Adipocyte (in vitro differentiated cells): ENCODE results near the gene INO80B.
"Not testable (repeated sequence)": the region's sequence is repeated elsewhere in the genome, so short reads cannot be mapped to it uniquely, and the experiment has no call there.

Experiments used
- DNase-seq: peaks from one replicate; pipeline ENCODE4 v3.0.0-alpha.2; 2015; ENCODE audit warnings: low read depth
- H3K27me3 ChIP-seq: replicated peaks from 2 replicates; pipeline ENCODE4 v1.7.0; 2013; ENCODE audit warnings: mild to moderate bottlenecking, low read length, moderate library complexity; ENCODE audit not compliant: control insufficient read depth, insufficient read depth
- H3K36me3 ChIP-seq: 2 replicates; pipeline ENCODE4 v1.7.0; 2013; ENCODE audit warnings: low read length, mild to moderate bottlenecking, moderate library complexity; ENCODE audit not compliant: control insufficient read depth, insufficient read depth, severe bottlenecking
- H3K4me1 ChIP-seq: 2 replicates; pipeline ENCODE4 v1.7.0; 2013; ENCODE audit warnings: mild to moderate bottlenecking, low read length, moderate library complexity; ENCODE audit not compliant: control insufficient read depth, insufficient read depth
- H3K4me3 ChIP-seq: 2 replicates; pipeline ENCODE4 v1.7.0; 2013; ENCODE audit warnings: mild to moderate bottlenecking, low read length, moderate library complexity
- H3K9ac ChIP-seq: 2 replicates; pipeline ENCODE4 v1.7.0; 2013; ENCODE audit warnings: mild to moderate bottlenecking, low read length, moderate library complexity
- H3K9me3 ChIP-seq: 2 replicates; pipeline ENCODE4 v1.7.0; 2013; ENCODE audit warnings: mild to moderate bottlenecking, low read length, moderate library complexity; ENCODE audit not compliant: control insufficient read depth

Gene INO80B

DNA sequence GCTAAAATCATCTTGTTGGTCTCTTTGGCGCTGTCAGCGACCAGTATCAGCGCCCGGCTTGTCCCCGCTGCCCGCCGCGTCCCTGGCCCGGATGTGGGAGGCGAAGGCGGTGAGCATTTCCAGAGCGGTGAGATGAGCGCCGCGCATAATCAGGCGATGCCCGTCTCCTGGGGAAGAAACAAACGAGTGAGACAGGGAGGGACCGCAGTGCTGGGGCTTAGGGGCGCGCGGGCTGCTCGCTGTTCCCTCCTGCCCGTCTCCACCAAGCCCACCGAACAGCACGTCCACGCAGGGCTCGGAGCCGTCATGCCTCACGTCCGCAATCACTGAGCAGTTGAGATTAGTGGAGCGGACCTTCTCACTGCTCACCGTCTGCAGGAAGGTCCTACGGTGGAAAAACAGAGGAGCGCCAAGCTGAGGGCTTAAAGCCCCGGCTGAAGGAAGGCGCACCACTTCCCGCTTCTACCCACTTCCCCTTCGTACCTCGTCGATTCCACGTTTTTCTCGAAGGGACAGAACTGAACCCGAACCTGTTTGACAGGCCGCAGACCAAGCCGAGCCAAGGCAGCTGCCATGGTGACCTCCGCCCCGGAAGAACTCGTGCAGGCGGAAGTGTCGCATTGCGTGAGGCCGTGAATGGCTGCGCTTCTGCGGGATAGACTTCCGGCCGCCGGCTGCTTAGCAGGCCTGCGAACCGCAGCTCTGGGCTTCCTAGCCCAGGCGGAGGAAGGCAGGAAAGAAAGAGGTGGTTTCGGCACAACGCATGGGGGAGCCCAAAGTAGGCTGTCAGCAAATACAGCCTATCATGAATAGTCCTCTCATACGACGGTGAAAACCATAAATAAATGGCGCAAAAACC, 17.4 kb downstream of the INO80B start, which contains the start of gene MRPL53:
Gene MRPL53 (minus strand): TSS at position 595 of the 859 bp plus-strand sequence. CDS start 20 bp downstream, at position 575.
- DNase-seq: peak; percentile 96
- Histone ChIP-seq H3K4me3 (peak within 1 kb of the TSS; percentile 94), H3K36me3 (peaks cover 20% of the 10 kb centered on the region), H3K27me3 (no peaks in the 10 kb centered on the region), H3K4me1 (peaks cover 13% of the 10 kb centered on the region), H3K9me3 (no peaks in the 10 kb centered on the region), H3K9ac (peak within 1 kb of the TSS; percentile 98)

DNA sequence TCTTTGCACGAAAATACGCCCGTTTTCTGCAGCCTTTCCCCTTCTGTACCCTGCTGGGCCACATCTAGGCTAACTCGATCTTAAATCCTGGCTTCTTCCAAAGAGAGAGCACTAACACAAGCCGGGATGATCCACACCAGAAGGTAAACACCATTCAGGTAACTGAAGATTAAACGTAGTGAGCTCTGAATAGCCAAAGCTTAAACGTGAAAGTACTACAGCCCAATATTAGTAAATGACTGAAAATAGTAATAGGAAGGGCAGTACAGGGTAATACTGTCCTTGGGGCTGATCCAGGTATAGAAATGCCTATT, 18.0 kb downstream of the INO80B start:
- Histone ChIP-seq H3K9me3 (no peaks in the 10 kb centered on the region), H3K9ac (peak overlapping the region; percentile 98), H3K4me3 (peak overlapping the region; percentile 94), H3K27me3 (no peaks in the 10 kb centered on the region), H3K36me3 (peaks cover 25% of the 10 kb centered on the region), H3K4me1 (peaks cover 13% of the 10 kb centered on the region)
- no peak for DNase-seq

DNA sequence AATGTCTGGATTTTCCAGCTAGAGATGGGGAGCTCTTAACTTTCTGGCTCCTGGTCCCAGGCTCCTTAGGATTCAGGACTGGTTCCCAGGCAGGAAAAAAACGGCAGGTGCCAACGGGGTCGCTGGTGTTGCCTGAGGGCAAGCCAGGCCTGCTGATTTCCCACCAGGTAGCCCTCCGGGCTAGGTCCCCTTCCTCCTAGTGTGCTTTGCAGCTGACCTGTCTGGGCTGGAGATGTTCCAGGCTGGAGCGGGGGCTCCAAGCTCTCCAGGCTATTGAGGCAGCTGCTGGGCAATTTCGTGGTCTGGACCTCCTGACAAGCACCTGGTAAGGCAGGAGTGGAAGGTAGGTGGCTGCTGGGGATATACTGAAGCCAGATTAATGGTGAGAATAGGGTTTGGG, 19.6 kb downstream of the INO80B start:
- H3K4me3 ChIP-seq: no peak overlapping the region

DNA sequence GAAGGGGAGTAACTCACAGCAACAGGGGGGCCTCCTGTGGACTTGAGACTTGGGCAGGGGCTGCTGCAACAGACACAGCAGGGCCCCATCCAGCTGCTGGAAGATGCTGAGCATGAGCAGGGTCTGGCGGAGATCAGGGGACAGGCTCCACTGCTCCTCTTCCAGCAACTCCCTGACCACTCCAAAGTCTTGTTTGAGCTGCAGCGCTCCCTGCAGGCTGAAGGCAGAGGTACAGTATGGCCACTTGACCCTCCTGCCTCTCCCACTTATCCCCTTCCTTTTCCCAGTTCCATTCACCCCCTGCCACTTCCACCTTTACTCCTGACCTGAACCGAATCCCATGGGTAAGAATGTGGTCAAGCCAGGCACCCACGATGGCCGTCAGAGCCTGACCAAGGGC, 20.0 kb downstream of the INO80B start:
- Histone ChIP-seq H3K4me3 (no peak overlapping the region), H3K4me1 (peaks cover 13% of the 10 kb centered on the region), H3K9ac (no peak overlapping the region), H3K36me3 (peaks cover 33% of the 10 kb centered on the region), H3K27me3 (no peaks in the 10 kb centered on the region), H3K9me3 (no peaks in the 10 kb centered on the region)
- peak; percentile 25 for DNase-seq

More for the DNA sequence above, 19.6 kb downstream of the INO80B start:
- H3K36me3 ChIP-seq: peaks cover 29% of the 10 kb centered on the region
- peaks cover 13% of the 10 kb centered on the region for H3K4me1 ChIP-seq
- no peak for DNase-seq
- H3K27me3 ChIP-seq: no peaks in the 10 kb centered on the region
- H3K9me3 ChIP-seq: no peaks in the 10 kb centered on the region
- no peak overlapping the region for H3K9ac ChIP-seq

- no peaks in the 10 kb centered on the region for H3K27me3 ChIP-seq
- H3K9me3 ChIP-seq: no peaks in the 10 kb centered on the region
- peak overlapping the region; percentile 100 for H3K4me3 ChIP-seq
- peaks cover 24% of the 10 kb centered on the region for H3K36me3 ChIP-seq
- peak overlapping the region; percentile 93 for H3K9ac ChIP-seq
- peaks cover 20% of the 10 kb centered on the region for H3K4me1 ChIP-seq
- peak; percentile 28 for DNase-seq
Measured at GRCh38 chr2:74481431-74481830, 26.5 kb downstream of the INO80B start.

- H3K9ac ChIP-seq: peak overlapping the region; percentile 93
- peak; percentile 63 for DNase-seq
Measured at GRCh38 chr2:74481961-74482800, 27.3 kb downstream of the INO80B start.

DNA sequence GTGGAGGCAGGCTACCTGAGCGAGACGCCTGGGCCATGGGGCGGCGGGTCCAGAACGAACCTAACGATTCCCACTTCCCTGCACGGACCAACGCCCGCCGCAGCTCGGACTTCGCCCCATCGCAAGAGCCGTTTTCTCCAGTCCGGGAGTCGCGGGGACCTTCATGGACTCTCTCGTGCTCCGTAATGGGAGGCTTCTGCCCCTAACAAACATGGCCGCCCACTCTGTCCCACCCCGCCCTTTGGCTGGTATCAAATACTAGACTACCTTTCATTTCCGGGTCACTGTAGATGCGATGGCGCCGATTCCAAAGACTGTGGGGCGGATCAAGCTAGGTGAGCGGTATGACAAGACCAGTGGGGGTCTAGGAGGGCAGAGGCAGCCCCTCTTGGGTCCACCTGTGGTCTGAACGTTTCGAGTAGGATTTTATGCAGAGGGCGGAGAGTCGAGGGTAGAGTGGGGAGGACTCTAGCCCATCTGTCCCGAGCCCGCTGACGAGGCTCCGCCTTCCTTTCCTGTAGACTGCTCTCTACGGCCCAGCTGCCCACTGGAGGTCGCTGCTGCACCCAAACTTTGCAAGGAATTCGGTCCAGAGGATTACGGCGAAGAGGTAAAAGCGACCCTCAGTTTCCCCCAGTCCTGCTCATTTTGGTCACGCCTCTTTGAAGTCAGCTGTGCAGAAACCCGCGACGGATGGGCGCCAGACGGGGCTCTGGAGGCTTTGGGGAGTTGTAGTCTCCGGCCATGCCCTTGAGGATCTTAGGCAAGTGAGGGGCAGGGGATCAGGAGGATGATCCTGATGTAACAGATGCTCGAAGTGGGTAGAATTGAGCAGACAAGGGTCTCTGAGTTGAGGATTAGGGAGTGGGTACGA, 28.2 kb downstream of the INO80B start, which contains the start of the genes CCDC142 and TTC31:
Gene CCDC142 (minus strand): TSS at position 198 of the 874 bp plus-strand sequence. CDS start 161 bp downstream, at position 37.
Gene TTC31 (plus strand): TSS at position 281 of the 874 bp plus-strand sequence. CDS start 15 bp downstream, at position 296.
- Histone ChIP-seq H3K4me3 (peak within 1 kb of the TSS; percentile 100), H3K36me3 (peaks cover 17% of the 10 kb centered on the region), H3K9me3 (no peaks in the 10 kb centered on the region), H3K9ac (peak within 1 kb of the TSS; percentile 93), H3K4me1 (peaks cover 22% of the 10 kb centered on the region), H3K27me3 (no peaks in the 10 kb centered on the region)
- peak; percentile 98 for DNase-seq

More at GRCh38 chr2:74481961-74482800, 27.3 kb downstream of the INO80B start:
- Histone ChIP-seq H3K36me3 (peaks cover 22% of the 10 kb centered on the region), H3K4me3 (peak overlapping the region; percentile 100), H3K27me3 (no peaks in the 10 kb centered on the region), H3K4me1 (peaks cover 20% of the 10 kb centered on the region), H3K9me3 (no peaks in the 10 kb centered on the region)

DNA sequence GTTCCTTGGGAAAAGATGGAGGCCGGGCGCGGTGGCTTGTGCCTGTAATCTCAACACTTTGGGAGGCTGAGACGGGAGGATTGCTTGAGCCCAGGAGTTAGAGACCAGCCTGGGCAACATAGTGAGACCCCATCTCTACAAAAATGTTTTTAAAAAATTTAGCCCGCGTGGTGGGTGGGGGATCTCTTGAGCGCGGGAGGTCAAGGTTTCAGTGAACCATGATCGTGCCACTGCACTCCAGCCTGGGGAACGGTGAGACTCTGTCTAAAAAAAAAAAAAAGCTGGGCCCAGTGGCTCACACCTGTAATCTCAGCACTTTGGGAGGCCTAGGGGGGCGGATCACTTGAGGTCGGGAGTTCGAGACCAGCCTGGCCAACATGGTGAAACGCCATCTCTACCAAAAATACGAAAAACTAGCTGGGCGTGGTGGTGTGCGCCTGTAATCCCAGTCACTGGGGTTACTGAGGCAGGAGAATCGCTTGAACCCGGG, 28.8 kb downstream of the INO80B start:
- H3K27me3 ChIP-seq, H3K9me3 ChIP-seq, DNase-seq: not testable (repeated sequence)
- Histone ChIP-seq H3K9ac (peak overlapping the region; percentile 93), H3K36me3 (peaks cover 17% of the 10 kb centered on the region), H3K4me3 (peak overlapping the region; percentile 100), H3K4me1 (peaks cover 23% of the 10 kb centered on the region)

- no peak overlapping the region for H3K9ac ChIP-seq
- H3K36me3 ChIP-seq: peaks cover 12% of the 10 kb centered on the region
- no peaks in the 10 kb centered on the region for H3K27me3 ChIP-seq
- DNase-seq: no peak
- peaks cover 17% of the 10 kb centered on the region for H3K4me1 ChIP-seq
- no peak overlapping the region for H3K4me3 ChIP-seq
- H3K9me3 ChIP-seq: no peaks in the 10 kb centered on the region
Measured at GRCh38 chr2:74486141-74486540, 31.3 kb downstream of the INO80B start.

DNA sequence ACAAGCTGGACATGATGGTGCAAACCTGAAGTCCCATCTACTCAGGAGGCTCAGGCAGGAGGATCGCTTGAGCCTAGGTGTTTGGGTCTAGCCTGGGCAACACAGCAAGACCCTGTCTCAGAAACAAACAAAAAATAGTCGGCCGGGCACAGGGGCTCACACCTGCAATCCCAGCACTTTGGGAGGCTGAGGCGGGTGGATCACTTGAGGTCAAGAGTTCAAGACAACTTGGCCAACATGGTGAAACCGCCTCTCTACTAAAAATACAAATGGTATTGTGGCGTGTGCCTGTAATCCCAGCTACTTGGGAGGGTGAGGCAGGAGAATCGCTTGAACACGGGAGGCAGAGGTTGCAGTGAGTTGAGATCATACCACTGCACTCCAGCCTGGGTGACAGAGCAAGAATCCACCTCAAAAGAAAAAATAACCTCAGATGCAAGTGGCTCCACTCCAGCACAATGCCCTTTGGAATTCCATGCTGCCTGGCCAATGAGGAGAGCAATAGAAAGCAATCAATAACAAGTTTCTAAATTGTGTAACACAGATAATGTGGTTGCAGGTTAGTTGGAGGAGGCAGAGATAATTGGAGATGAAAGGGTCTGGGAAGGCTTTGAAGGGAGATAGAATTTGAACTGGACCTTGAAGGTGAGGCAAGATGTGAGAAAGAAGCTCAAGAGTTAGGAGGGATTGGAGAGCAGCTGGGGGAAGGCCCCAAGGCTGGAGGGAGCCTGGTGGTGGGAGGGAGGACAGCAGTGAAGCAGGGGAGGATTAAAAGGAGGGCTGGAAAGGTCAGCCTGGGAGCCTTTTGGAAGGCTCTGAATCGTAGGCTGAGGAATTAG, 34.0 kb downstream of the INO80B start:
- Histone ChIP-seq H3K36me3 (peaks cover 40% of the 10 kb centered on the region), H3K27me3 (no peaks in the 10 kb centered on the region), H3K4me3 (no peak overlapping the region), H3K9me3 (no peaks in the 10 kb centered on the region), H3K4me1 (peaks cover 3% of the 10 kb centered on the region), H3K9ac (no peak overlapping the region)
- no peak for DNase-seq
